HepG2 (cell line): ENCODE results near the gene COQ8A. TPM values are rescaled to one million over a fixed set of nuclear protein-coding genes. Genes with fewer than 3 reads are reported as not detected.

ENCODE experiments used
- ATAC-seq: fragments of 200-7000 bp; cut with Tn5 transposase; 3 replicates; pipeline ENCODE4 v1.9.1; 2020; ENCODE audit warnings: mild to moderate bottlenecking, moderate library complexity
- BruUV-seq: library from RNA; stranded (reverse); fragments of 400-500 nt; replicated peaks from 2 replicates; lab custom pipeline; 2021; lab: Mats Ljungman, UMichigan
- CTCF ChIA-PET: fragments of 300-600 bp; formaldehyde crosslinking; extraction: SDS; loops from one replicate; lab custom pipeline; 2021; ENCODE audit warnings: low total read pairs, inconsistent platforms, low intra/inter-chr PET ratio; lab: Yijun Ruan, JAX
- POLR2A ChIA-PET: fragments of 350-600 bp; sonication (Branson Sonifier 250); formaldehyde crosslinking; loops from one replicate; lab custom pipeline; 2020; ENCODE audit warnings: antibody characterized with exemption, inconsistent platforms; lab: Yijun Ruan, JAX
- DNase-seq: peaks from one replicate; pipeline ENCODE4 v3.0.0-alpha.2; 2015; ENCODE audit warnings: low spot score
- FAIRE-seq: peaks from 3 replicates; lab custom pipeline; 2011; peaks lifted over from hg19 to GRCh38; lab: Jason Lieb, UNC
- H2AFZ ChIP-seq: one replicate; pipeline ENCODE4 v1.6.1; 2011; ENCODE audit warnings: low read length, inconsistent platforms
- H3K27ac ChIP-seq: fragments of 300-600 bp; 3 replicates; pipeline ENCODE4 v1.8.0; 2011; ENCODE audit warnings: mixed run types, mild to moderate bottlenecking, mixed read lengths, low read length, inconsistent platforms; ENCODE audit not compliant: insufficient read depth; ENCODE audit errors: extremely low read length
- H3K27me3 ChIP-seq, 2 experiments: fragments of 200-600 bp in 1 of 2; 2 replicates in 1 of 2; 3 replicates in 1 of 2; pipeline versions ENCODE4 v1.6.0 to v1.8.0; 2011; ENCODE audit warnings: low read length in 2 of 2, mild to moderate bottlenecking in 2 of 2, moderate library complexity in 2 of 2, inconsistent platforms in 1 of 2; ENCODE audit not compliant: insufficient read depth in 2 of 2, control insufficient read depth in 1 of 2
- H3K36me3 ChIP-seq, 2 experiments: fragments of 200-600 bp in 1 of 2; replicated peaks in 1 of 2; 2 replicates in 1 of 2; 3 replicates in 1 of 2; pipeline versions ENCODE4 v1.5.1 to v1.8.0; 2011; ENCODE audit warnings: low read length in 2 of 2, inconsistent platforms in 1 of 2; ENCODE audit not compliant: insufficient read depth in 2 of 2, control insufficient read depth in 1 of 2
- H3K4me1 ChIP-seq: 2 replicates; pipeline ENCODE4 v1.5.1; 2012; ENCODE audit warnings: low read length, inconsistent platforms; ENCODE audit not compliant: insufficient read depth
- H3K4me2 ChIP-seq: 2 replicates; pipeline ENCODE4 v1.6.0; 2011; ENCODE audit warnings: low read depth, low read length, inconsistent platforms
- H3K4me3 ChIP-seq, 3 experiments: fragments of 200-600 bp in 1 of 3; sonication (generic), shearing (Covaris generic) in 1 of 3; replicated peaks in 1 of 3; 2 replicates each; pipeline ENCODE4 v1.5.1; 2011 to 2016; ENCODE audit warnings: low read length in 3 of 3, inconsistent platforms in 2 of 3, low read depth in 2 of 3, mild to moderate bottlenecking in 2 of 3, control low read depth in 1 of 3, mixed read lengths in 1 of 3; ENCODE audit not compliant: insufficient read depth in 1 of 3
- H3K79me2 ChIP-seq: one replicate; pipeline ENCODE4 v1.6.1; 2011; ENCODE audit warnings: low read length, inconsistent platforms; ENCODE audit not compliant: insufficient read depth
- H3K9ac ChIP-seq: 2 replicates; pipeline ENCODE4 v1.6.0; 2011; ENCODE audit warnings: mild to moderate bottlenecking, low read depth, low read length, inconsistent platforms; ENCODE audit not compliant: insufficient read depth
- H3K9me3 ChIP-seq: 2 replicates; pipeline ENCODE4 v1.5.1; 2012; ENCODE audit warnings: mild to moderate bottlenecking, low read length
- H4K20me1 ChIP-seq: 2 replicates; pipeline ENCODE4 v1.6.0; 2011; ENCODE audit warnings: inconsistent platforms, mild to moderate bottlenecking, low read length, moderate library complexity; ENCODE audit not compliant: insufficient read depth
- ATF7-NPFF ChIP-seq: sonication (generic); formaldehyde crosslinking; IDR thresholded peaks from 2 replicates; pipeline ENCODE4 v1.8.1; 2023; ENCODE audit warnings: mild to moderate bottlenecking, low read depth, missing genetic modification reagents, moderate library complexity
- GTF3A ChIP-seq: sonication (generic); formaldehyde crosslinking; conservative IDR thresholded peaks from 2 replicates; pipeline ENCODE4 v1.4.0; 2020; ENCODE audit warnings: mild to moderate bottlenecking, missing genetic modification reagents
- MTF1 ChIP-seq: sonication (generic); formaldehyde crosslinking; IDR thresholded peaks from 2 replicates; pipeline ENCODE4 v1.5.0; 2020; ENCODE audit warnings: missing genetic modification reagents
- PHF5A ChIP-seq: IDR thresholded peaks from one replicate; pipeline ENCODE4 v1.6.1; 2018; ENCODE audit warnings: low read depth, missing genetic modification reagents; ENCODE audit not compliant: unreplicated experiment
- THAP7 ChIP-seq: sonication (generic); formaldehyde crosslinking; IDR thresholded peaks from 2 replicates; pipeline ENCODE4 v1.8.1; 2023; ENCODE audit warnings: mild to moderate bottlenecking, missing genetic modification reagents
- ZNF329 ChIP-seq: sonication (generic); formaldehyde crosslinking; IDR thresholded peaks from 2 replicates; pipeline ENCODE4 v1.9.0; 2021; ENCODE audit warnings: low read depth, mild to moderate bottlenecking, missing genetic modification reagents
- ZNF333 ChIP-seq: sonication (generic); formaldehyde crosslinking; IDR thresholded peaks from 2 replicates; pipeline ENCODE4 v1.4.0; 2020; ENCODE audit warnings: mild to moderate bottlenecking, missing genetic modification reagents, borderline replicate concordance
- ZNF343 ChIP-seq: sonication (generic); formaldehyde crosslinking; IDR thresholded peaks from 2 replicates; pipeline ENCODE4 v1.4.0; 2020; ENCODE audit warnings: mild to moderate bottlenecking, missing genetic modification reagents
- ZNF768 ChIP-seq: sonication (generic); formaldehyde crosslinking; IDR thresholded peaks from 2 replicates; pipeline ENCODE4 v1.4.0; 2020; ENCODE audit warnings: missing genetic modification reagents
- ZNF816 ChIP-seq: sonication (generic); formaldehyde crosslinking; IDR thresholded peaks from 2 replicates; pipeline ENCODE4 v1.8.0; 2022; ENCODE audit warnings: missing genetic modification reagents, mild to moderate bottlenecking, borderline replicate concordance
- WGBS: methylation state at CpG from one replicate; pipeline ENCODE4 v1.1.6; 2017; ENCODE audit warnings: low lambda C conversion rate; 5-methylcytosine and 5-hydroxymethylcytosine counted together
- in situ Hi-C: cut with HindIII; loops from 2 replicates; pipeline ENCODE4 v1.10.0; 2017; ENCODE audit warnings: low pct_unique_long_range_greater_than_20kb; ENCODE audit not compliant: extremely low pct_ligation_motif_present
- intact Hi-C: fragments of 100-400 bp; cut with micrococcal nuclease; formaldehyde crosslinking; loops from one replicate; pipeline ENCODE4 v1.10.0; 2022; ENCODE audit not compliant: unreplicated experiment
- polyA plus RNA-seq, 8 experiments: library from polyadenylated mRNA; depleted of rRNA in 3 of 8; stranded (reverse) in 7 of 8; unstranded in 1 of 8; fragments of >200 nt; fragmentation: Illumina TruSeq in 4 of 8; extraction: Trizol in 4 of 8; gene quantifications; 2 replicates each; pipeline versions ENCODE4 v1.2.1 to v1.2.3, GENCODE V29; 2011 to 2016; ENCODE audit warnings: low read depth in 4 of 8, missing spikeins in 1 of 8, mixed read lengths in 1 of 8; ENCODE audit not compliant: insufficient read depth in 1 of 8
- total RNA-seq, 5 experiments: library from RNA; depleted of rRNA; stranded (reverse); fragments of >200 nt; fragmentation: Illumina TruSeq; extraction: Trizol; gene quantifications; 2 replicates each; pipeline ENCODE4 v1.2.3, GENCODE V29; 2016; ENCODE audit warnings: low read depth in 1 of 5
- TF ChIP-seq, protein P1 (sequence below): sonication (generic); formaldehyde crosslinking; IDR thresholded peaks from 2 replicates; pipeline ENCODE4 v1.9.0; 2021; ENCODE audit warnings: missing genetic modification reagents, mild to moderate bottlenecking, borderline replicate concordance
- TF ChIP-seq, protein P2 (sequence below): sonication (generic); formaldehyde crosslinking; IDR thresholded peaks from 2 replicates; pipeline ENCODE4 v1.4.0; 2020; ENCODE audit warnings: missing genetic modification reagents, borderline replicate concordance
- TF ChIP-seq, protein P3 (sequence below), 2 experiments: sonication (generic) in 1 of 2; formaldehyde crosslinking in 1 of 2; IDR thresholded peaks; 2 replicates each; pipeline versions ENCODE4 v1.4.0 to v1.6.1; 2018 to 2020; ENCODE audit warnings: missing genetic modification reagents in 2 of 2, borderline replicate concordance in 1 of 2, low read depth in 1 of 2, mild to moderate bottlenecking in 1 of 2, missing biosample characterization in 1 of 2

Gene COQ8A
- total and polyA plus RNA-seq, 2 of the 13 experiments (the other 11 are each of a cell fraction or from before 2014, with no cell fraction given) = 60.4 to 88.7 TPM

DNA sequence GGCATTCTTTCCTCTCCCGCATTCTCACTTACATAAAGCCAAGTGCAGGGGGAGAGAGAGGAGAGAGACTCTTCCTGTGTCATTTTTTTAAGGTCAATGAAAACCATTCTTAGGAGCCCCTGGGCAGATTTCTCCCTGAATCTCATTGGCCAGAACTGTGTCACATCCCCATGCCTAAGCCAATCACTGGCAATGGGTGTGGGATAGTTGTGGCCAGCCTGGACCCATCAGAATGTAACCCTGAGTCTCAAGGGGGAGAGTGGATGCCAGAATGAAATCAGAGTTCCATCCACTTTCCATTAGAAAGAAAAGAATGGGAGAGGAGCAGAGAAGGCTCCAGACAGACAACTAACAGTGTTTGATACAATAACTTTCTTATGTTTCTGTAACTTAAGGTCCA is 31.2 kb upstream of the COQ8A start:
- no peak for FAIRE-seq
- TF ChIP-seq, protein P1, sequence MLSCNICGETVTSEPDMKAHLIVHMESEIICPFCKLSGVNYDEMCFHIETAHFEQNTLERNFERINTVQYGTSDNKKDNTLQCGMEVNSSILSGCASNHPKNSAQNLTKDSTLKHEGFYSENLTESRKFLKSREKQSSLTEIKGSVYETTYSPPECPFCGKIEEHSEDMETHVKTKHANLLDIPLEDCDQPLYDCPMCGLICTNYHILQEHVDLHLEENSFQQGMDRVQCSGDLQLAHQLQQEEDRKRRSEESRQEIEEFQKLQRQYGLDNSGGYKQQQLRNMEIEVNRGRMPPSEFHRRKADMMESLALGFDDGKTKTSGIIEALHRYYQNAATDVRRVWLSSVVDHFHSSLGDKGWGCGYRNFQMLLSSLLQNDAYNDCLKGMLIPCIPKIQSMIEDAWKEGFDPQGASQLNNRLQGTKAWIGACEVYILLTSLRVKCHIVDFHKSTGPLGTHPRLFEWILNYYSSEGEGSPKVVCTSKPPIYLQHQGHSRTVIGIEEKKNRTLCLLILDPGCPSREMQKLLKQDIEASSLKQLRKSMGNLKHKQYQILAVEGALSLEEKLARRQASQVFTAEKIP (CRISPR knock-in tag) = no peak
- no peak for TF ChIP-seq ZNF816
- TF ChIP-seq ZNF343 (CRISPR knock-in tag) = no peak
- no peak for TF ChIP-seq ATF7-NPFF (CRISPR knock-in tag)
- no peak for TF ChIP-seq ZNF329 (CRISPR knock-in tag)
- TF ChIP-seq THAP7 (CRISPR knock-in tag) = no peak
- TF ChIP-seq MTF1 = no peak
- no peak for TF ChIP-seq GTF3A (CRISPR knock-in tag)
- no peak for TF ChIP-seq PHF5A (CRISPR knock-in tag)
- TF ChIP-seq ZNF333 = no peak
- TF ChIP-seq, protein P2, sequence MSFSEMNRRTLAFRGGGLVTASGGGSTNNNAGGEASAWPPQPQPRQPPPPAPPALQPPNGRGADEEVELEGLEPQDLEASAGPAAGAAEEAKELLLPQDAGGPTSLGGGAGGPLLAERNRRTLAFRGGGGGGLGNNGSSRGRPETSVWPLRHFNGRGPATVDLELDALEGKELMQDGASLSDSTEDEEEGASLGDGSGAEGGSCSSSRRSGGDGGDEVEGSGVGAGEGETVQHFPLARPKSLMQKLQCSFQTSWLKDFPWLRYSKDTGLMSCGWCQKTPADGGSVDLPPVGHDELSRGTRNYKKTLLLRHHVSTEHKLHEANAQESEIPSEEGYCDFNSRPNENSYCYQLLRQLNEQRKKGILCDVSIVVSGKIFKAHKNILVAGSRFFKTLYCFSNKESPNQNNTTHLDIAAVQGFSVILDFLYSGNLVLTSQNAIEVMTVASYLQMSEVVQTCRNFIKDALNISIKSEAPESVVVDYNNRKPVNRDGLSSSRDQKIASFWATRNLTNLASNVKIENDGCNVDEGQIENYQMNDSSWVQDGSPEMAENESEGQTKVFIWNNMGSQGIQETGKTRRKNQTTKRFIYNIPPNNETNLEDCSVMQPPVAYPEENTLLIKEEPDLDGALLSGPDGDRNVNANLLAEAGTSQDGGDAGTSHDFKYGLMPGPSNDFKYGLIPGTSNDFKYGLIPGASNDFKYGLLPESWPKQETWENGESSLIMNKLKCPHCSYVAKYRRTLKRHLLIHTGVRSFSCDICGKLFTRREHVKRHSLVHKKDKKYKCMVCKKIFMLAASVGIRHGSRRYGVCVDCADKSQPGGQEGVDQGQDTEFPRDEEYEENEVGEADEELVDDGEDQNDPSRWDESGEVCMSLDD = no peak
- TF ChIP-seq, protein P3, sequence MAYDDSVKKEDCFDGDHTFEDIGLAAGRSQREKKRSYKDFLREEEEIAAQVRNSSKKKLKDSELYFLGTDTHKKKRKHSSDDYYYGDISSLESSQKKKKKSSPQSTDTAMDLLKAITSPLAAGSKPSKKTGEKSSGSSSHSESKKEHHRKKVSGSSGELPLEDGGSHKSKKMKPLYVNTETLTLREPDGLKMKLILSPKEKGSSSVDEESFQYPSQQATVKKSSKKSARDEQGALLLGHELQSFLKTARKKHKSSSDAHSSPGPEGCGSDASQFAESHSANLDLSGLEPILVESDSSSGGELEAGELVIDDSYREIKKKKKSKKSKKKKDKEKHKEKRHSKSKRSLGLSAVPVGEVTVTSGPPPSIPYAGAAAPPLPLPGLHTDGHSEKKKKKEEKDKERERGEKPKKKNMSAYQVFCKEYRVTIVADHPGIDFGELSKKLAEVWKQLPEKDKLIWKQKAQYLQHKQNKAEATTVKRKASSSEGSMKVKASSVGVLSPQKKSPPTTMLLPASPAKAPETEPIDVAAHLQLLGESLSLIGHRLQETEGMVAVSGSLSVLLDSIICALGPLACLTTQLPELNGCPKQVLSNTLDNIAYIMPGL (CRISPR knock-in tag; IDR thresholded peaks at IDR 0.05; ENCODE audit: borderline replicate concordance in 1 of 2, low read depth in 1 of 2) = no peak
- no peak for TF ChIP-seq ZNF768 (CRISPR knock-in tag)
- H3K27me3 ChIP-seq = no peaks in the 10 kb centered on the region
- no peaks in the 10 kb centered on the region for H3K9me3 ChIP-seq
- no peak overlapping the region for H3K9ac ChIP-seq
- H3K4me3 ChIP-seq = no peak overlapping the region
- no peaks in the 10 kb centered on the region for H3K36me3 ChIP-seq
- no peak for DNase-seq
- no peaks in the 10 kb centered on the region for H4K20me1 ChIP-seq
- WGBS = 100% methylated on average over 1 of the region's 1 CpG
- H3K79me2 ChIP-seq = no peaks in the 10 kb centered on the region
- intact Hi-C loops (no loop called here), in situ Hi-C loops (no loop called here)
- no peak overlapping the region for H3K4me2 ChIP-seq
- no peak for ATAC-seq
- no peak overlapping the region for H2AFZ ChIP-seq
- POLR2A ChIA-PET = no interaction called here
- H3K4me1 ChIP-seq = peaks cover 7% of the 10 kb centered on the region
- H3K27ac ChIP-seq = no peak overlapping the region
- CTCF ChIA-PET = no interaction called here
- no TSS peak for BruUV-seq
